Thyroid gland (tissue), 4 donors: ENCODE data around the gene IFNK.

Experiments used
- POLR2A ChIP-seq, 2 donors: fragments of 450-650 bp; IDR thresholded peaks; one replicate each; pipeline ENCODE4 v1.6.1; 2017; ENCODE audit warnings: antibody characterized with exemption in 2 of 2, mild to moderate bottlenecking in 2 of 2, moderate library complexity in 1 of 2
- TF ChIP-seq, protein P1 (sequence below), 6 experiments: fragments of 200-600 bp in 3 of 6; fragments of 450-650 bp in 3 of 6; sonication (generic) in 3 of 6; IDR thresholded peaks; one replicate each; pipeline ENCODE4 v1.5.1; 2016 to 2019; ENCODE audit warnings: antibody characterized with exemption in 6 of 6, mild to moderate bottlenecking in 2 of 6, inconsistent platforms in 1 of 6, moderate library complexity in 1 of 6

DNA sequence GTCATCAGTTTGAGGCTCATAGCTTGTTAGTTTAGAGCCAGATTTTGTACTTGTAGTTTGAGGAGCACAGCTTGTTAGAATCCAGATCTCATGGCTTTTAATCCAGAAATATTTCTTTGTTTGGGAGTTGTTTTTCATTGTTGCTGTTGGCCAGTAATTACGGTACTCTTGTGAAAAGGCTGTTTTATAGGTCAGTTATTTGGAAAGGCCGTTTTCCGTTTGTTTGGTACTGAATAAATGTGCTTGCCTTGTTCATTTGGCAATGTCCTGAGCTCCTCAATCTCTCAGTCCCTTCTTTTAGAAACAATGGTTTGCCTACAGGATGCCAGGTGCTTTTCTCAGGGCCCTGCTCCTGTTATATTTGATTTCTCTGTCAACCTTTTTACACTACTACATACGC, 10.0 kb downstream of the IFNK start:
- TF ChIP-seq, protein P1, sequence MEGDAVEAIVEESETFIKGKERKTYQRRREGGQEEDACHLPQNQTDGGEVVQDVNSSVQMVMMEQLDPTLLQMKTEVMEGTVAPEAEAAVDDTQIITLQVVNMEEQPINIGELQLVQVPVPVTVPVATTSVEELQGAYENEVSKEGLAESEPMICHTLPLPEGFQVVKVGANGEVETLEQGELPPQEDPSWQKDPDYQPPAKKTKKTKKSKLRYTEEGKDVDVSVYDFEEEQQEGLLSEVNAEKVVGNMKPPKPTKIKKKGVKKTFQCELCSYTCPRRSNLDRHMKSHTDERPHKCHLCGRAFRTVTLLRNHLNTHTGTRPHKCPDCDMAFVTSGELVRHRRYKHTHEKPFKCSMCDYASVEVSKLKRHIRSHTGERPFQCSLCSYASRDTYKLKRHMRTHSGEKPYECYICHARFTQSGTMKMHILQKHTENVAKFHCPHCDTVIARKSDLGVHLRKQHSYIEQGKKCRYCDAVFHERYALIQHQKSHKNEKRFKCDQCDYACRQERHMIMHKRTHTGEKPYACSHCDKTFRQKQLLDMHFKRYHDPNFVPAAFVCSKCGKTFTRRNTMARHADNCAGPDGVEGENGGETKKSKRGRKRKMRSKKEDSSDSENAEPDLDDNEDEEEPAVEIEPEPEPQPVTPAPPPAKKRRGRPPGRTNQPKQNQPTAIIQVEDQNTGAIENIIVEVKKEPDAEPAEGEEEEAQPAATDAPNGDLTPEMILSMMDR (IDR thresholded peaks at IDR 0.05), result no peak
- no peak for TF ChIP-seq POLR2A (IDR thresholded peaks at IDR 0.05)
